AG20443 (cell line): ENCODE measurements around the gene MMEL1.
A peak's percentile ranks its signal among the peaks of the same experiment; 100 is the strongest.
"Not testable (repeated sequence)": the region's sequence is repeated elsewhere in the genome, so short reads cannot be mapped to it uniquely, and the experiment has no call there.

Experiments
- DNase-seq: peaks from one replicate; pipeline ENCODE4 v3.0.0; 2012; ENCODE audit warnings: low spot score, mixed read lengths

MMEL1 gene

DNA sequence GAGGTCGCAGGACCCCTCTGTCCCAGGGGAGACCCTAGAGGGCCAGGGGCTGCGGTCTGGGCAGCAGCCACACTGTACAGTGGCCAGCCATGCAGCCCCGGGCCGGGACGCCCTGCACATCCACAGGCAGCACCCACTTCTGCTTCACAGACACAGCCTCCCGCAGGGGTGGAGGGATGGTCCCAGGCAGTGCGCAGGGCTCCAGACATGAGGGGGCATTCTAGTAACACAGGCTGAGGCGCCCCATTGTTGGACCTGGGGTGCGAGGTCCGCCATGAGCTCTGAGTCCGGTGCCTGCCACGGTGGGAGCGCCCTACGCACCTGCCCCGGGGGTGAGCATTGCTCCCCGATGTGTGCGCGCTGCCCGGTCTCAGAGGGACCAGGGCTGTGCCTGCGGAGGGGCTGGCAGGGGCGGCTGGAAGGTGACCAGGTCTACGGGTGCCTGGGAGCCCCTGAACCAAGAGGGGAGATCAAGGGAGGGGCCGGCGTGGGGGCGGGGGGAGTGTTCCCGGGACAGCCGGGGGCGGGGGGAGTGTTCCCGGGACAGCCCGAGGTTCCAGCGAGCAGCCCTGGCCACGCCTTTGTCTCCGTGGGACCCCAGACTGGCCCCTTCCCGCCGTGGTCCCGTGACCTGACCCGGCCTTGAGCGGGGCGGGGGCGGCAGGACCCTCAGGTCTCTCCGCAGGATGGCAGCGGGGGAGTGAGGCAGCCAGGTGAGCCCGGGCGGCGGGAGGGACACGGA is 4.5 kb downstream of the MMEL1 start:
- no peak for DNase-seq

DNA sequence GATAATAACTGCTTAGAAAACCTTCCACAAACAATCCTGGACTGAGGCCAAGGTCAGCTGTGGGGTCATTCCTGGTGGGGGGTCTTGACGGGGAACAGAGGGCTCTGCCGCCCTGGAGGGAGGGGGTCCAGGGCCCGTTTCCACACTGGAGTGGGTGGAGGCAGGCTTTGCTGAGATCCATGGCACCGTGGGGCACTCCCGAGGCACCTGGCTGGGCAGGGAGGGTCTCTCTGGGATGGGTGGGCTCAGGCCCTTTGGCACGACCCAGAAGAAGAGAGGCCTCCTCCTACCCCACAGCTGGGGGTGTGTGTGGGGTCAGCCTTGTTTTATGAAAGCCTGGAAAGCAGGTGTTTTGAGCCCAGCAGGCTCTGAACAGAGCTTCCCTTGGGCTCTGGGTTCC is 5.1 kb downstream of the MMEL1 start:
- DNase-seq = no peak

DNA sequence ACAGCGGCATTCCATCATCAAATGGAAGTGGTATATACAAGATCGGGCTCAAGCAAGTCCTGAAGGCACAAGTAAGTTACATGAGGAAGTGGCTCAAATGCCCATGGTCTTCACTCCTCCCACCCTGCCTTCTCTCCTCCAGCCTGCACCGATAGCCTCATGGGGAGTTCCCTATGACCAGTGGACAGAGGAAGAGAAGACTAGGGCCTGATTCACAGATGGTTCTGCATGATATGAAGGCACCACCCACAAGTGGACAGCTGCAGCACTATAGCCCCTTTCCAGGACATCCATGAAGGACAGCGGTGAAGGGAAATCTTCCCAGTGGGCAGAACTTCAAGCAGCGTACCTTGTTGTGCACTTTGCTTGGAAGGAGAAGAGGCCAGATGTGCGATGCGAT is 7.1 kb downstream of the MMEL1 start:
- DNase-seq = not testable (repeated sequence)

DNA sequence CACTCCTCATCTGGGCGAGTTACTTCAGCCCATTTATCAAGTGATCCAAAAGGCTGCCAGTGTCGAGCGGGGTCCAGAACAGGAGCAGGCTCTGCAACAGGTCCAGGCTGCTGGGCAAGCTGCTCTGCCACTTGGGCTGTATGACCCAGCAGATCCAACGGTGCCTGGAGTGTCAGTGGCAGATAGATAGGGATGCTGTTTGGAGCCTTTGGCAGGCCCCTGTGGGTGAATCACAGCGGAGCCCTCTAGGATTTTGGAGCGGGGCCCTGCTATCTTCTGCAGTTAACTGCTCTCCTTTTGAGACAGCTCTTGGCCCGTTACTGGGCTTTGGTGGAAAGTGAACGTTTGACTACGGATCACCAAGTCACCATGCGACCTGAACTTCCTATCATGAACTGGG is 7.5 kb downstream of the MMEL1 start:
- no peak for DNase-seq

DNA sequence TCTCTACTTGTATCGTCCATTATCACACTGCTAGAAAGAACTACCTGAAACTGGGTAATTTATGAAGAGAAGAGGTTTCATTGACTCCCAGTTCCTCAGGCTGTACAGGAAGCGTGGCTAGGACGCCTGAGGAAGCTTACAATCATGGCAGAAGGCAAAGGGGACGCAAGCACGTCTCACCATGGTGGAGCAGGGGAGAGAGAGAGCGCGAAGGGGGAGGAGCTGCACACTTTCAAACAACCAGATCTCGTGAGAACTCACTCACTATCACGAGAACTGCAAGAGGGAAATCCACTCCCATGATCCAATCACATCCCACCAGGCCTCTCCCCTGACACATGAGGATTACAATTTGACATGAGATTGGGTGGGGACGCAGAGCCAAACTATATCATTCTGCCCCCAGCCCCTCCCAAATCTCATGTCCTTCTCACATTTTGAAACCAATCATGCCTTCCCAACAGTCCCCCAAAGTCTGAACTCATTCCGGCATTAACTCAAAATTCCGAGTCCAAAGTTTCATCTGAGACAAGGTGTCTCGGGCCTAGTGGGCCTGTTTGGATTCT is 8.0 kb downstream of the MMEL1 start:
- no peak for DNase-seq

DNA sequence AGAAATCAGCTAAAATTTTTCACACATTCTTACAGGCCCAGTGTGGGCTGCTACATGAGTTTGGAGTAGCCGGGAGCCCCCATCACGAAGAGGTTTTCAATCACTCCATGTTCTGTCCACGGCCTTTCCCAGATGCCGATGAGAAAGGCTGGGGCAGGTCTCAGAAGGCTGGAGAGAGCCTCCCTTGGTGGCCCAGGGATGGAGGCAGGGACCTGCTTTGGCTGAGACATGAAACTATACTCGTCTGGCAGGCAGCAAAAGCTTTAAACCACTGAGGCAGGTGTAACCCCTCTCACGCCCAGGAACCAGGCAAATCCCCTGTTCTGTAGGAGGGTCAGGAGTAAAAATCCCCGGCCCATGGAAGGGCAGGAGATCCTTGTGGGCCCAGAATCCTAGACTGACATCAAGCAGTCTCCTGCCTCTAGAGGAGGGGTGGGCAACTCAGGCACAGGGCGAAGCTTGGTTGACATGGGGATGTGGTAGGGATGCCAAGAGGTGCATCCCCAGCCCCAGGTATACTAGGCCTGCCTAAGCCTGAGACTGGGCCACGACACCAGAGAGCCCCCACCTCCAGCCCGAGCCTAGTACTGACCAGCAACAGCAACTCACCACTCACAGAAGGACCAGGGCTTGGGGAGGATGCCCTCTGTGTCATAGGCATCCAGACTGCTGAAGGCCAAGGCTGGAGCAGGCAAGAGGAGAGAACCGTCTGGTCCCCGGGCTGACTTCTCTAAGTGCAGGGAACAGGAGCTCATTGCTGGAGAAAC is 9.1 kb downstream of the MMEL1 start:
- DNase-seq = no peak

DNA sequence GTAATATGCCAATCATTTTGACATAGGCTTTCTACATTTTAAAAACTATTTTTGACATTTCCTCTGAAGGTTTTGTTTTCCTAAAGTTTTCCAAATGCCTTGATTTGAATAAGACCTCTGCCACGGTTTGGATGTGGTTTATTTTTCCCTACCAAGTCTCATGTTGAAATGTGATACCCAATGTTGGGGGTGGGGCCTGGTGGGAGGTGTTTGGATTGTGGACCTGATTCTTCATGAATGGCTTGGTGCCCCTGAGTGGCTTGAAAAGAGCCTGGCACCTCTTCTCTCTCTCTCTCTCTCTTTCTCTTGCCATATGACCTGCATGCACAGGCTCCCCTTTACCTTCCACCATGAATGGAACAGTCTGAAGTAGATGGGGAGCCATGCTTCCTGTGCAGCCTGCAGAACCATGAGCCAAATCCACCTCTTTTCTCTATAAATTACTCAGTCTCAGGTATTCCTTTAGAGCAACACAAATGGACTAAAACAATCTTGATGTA is 14.8 kb downstream of the MMEL1 start:
- DNase-seq = no peak

DNA sequence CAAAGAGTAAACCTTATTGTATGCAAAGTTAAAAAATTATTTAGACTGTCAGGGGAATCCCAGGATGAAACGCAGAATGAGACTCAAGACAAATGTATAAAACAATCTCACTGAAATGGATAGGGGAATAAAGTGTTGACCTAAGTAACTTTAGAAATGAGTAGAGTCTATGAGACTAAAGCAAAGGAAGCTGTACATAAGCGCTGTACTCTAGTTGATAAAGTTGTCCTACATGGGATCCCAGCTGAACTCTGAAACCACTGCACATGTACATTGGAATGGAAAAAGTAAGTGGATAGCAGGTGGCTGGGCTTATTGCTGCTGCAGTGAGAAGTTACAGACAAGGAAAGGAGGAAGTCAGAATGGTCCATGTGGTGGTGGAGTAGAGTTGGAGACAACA is 18.7 kb downstream of the MMEL1 start:
- DNase-seq = no peak

DNA sequence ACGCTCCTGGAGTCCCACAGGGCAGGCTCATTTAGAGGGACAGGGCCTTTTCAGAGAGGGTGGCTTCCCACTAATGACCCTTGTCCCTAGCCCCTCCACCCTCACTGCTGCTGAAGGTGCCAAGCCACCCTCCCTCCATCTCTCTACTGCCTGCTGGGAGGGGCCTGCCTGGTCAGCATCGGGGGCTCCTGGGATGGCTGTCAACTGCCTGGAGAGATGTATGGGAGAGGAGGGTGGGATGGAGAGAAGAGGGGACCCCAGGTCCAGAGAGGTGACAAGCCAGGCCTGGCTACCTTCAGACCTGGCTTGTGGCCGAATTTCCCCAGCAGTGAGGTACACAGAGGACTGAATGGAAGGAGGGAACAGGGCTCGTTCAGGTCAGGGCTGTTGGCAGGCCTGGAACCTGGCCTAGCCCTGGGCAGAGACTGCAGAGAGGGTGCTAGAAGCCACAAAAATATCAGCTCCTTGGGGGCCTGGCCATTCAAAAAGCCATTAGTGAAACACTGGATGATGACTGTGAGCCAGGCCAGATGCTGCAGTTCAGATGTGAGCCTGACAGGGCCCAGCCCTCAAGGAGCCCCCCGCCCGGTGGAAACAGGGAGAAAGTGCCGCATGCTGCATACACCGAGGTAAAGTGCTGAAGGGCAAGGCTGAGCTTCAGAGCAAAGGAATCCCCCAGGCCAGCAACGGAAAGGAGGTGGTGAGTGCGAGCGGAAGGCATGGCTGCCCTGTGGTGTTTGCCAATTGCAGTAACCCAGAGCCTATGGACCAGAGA is 20.0 kb downstream of the MMEL1 start:
- no peak for DNase-seq

DNA sequence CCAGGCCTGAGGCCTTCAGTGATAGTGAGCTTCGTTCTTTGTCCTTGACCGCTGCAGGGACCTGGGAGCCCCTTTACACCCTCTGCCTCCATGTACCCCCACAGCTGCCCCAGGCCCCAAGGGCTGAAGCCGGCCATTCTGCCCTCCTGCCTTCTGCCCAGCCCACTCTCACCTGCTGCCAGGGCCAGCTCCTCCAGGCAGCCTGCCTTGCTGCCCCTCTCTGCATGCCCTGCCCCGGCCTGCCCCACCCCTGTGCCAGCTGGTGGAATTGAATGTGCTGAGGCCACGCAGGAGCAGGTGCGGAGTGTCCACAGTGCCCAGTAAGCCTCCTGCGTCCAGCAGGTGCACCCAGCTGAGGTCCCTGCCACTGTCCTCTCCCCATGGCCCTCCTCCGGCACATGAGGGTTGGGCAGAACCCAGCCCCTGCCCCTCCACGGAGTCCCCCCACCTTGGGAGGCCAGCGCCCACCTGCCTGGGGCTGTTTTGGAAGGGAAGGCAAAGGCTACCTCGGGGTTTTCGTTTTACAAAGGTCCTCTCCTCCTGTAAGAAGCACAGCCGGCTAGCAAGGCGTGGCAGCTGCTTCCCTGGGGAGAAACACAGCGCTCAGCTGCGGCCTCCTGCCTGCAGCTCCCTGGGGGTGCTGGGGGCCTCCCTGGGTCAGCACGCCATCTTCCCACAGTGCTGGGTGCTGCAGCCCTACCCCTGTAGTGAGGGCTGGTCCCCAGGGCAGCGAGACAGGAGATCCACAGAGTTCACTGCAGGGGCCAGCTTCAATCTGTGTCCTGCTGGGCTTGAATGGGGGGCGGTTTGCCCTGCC is 21.0 kb downstream of the MMEL1 start:
- no peak for DNase-seq

DNA sequence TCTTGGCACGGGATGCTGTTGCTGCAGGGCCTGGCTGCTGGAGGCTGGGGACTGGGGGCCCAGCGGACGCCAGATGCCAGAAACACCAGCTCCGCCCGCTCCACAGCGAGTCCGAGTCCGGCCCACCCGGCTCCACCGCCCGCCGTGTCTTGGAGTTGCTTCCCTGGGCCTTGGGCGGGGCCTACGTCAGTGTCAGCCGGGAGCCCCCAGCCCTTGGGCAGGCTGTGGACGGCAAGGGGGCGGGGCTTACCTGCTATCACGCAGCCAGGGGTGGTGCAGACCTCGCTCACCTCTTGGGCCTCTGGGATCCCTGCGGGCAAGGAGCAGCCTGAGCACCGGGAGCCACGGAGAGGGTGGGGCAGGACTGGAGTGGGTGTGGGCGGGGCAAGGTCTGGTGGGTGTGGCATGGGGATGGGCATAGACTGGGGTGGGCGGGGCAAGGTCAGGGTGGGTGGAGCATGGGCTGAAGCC is 21.8 kb downstream of the MMEL1 start:
- peak; percentile 52 for DNase-seq

DNA sequence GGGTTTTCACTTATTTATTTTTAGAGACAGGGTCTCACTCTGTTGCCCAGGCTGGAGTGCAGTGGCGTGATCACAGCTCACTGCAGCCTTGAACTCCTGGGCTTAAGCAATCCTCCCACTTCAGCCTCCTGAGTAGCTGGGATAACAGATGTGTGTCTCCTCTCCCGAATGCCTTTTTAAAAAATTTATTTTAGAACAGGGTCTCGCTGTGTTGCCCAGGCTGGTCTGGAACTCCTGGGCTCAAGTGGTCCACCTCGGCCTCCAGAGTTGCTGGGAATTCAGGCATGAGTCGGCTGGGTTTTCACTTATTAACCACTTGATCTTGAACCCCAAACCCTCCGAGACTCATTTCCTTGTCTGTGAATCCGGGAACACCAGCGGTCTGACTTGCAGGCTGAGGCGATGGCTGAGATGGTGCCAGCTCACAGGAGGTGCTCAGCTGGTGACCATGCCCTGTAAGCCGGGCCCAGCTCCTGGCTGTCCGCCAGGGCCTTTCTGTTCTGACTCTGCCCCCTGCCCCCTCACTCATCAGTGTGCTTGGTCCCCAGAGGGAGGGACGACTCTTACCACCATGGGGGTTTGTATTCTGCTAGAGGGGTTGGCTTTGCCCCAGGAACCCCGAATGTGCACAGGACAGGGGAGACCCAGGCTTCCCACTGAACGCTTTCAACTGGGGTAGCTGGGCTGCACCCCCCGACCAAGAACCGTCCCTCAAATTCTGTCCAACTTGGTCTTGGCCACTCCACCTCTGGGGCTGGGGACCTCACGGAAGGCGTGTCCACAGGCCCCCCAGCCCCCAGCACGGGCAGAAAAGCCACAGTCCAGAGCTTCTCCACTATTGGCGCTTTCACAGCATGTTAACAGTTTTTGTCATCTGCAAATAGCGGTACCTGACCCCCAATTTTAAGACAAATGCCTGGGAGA is 22.5 kb downstream of the MMEL1 start:
- DNase-seq = no peak

DNA sequence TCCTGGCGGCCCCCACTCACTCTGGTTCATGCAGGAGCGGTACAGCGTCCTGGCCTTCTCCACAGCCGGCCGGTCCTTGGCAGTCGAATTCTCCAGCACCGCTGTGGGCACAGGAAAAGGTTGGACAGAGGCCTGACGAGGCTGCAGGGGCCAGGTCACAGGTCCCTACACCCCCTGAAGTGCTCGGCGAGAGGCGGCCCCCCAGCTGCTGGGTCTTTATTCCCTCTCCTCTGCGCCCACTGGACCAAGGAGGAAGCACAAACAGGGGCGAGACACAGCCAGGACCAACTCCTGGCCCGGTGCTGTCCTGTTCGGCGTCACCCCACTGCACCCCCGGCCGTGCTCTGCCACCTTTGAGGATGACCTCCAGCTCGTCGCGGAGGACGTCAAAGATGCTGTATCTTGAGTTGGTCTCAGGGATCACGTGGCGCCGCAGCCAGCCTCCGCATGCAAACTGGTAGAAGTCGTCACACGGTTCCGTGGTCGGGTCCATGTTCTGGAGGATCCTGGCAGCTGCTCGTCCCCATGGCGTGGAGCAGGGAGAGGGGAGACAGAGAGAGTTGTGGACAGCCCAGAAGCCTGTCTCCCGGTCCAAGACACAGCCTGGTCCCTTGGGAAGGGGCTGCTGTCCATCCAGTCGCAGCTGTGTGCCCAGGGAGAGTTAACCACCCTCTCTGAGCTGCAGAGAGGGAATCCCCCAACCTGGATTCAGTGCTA is 23.3 kb downstream of the MMEL1 start:
- no peak for DNase-seq

DNA sequence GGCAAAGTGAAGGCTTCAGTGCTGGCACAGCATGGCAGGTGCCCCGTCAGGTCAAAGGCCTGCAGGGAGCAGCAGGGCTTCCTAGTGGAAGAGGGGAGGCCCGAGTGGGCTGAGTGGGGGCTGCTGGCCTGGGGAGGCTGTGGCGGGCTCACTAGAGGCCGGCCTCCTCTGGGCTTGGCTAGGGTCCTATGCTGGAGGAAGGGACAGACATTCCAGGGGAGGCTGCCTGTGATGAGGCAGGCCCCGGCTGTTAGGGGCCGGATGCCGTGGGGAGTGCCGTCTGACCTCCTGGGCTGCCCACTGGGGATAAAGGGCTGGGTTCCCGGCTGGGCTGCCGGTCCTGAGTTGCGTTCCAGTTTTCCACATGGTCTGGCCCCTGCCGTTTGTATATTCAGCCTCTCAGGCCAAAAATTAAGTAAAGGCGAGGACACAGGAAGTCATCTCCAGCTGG is 25.1 kb downstream of the MMEL1 start:
- no peak for DNase-seq

DNA sequence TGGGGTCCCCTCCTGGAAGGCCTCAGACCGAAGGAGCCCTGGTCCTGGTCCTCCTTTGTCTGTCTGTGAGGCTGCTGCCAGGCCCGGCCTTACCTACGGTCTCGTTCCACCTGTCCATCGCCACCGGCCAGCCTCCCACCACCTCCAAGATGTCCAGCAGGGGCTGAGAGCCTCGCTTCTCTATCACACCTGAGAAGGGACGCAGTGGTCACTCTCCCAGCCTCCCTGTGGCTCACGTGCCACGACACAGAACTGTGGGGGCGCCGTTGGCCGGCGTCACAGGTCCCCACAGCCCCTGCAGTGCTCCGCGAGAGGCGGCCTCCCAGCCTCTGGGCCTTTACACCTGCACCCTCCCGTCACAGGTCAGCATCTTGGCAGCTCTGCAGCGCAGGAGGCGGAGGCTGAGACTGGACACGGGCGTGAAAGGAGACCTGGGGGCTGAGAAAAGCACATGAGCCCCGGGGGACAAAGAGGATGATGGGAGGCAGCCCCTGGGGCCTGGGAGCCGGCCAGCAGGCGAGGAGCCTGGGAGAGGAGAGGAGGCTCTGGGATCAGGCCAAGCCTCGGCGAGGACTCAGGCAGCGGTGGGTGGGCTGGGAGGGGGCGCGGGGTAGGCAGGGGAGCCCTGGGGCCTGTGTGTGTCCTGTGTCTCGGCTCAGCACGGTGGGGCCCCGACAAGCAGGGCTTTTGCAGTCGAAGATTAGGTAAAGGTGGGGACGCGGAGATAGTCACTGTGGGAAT is 25.8 kb downstream of the MMEL1 start:
- DNase-seq = no peak

DNA sequence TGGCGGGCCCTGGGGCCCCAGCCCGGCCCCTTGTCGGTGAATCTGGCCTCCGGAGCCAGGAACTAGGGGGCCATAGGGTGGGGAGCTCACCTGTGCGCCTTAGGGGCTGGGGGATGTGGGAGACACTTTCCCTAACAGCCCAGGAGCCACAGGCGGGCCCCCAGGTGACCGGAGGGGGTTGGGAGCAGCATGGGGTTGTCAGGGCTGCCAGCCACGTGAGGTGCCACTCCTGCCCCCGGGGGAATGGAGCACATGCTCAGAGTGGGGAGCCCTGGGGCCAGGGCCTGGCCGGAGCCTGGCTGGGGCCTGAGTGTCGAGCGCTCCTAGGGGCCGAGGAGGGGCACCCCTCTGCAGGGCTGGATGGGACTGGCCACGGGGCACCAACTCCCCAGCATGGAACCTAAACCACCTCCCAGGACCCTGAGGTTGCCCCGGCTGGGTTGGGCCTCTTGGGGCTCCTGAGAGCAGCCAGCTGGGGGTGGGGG is 26.4 kb downstream of the MMEL1 start:
- DNase-seq = no peak

DNA sequence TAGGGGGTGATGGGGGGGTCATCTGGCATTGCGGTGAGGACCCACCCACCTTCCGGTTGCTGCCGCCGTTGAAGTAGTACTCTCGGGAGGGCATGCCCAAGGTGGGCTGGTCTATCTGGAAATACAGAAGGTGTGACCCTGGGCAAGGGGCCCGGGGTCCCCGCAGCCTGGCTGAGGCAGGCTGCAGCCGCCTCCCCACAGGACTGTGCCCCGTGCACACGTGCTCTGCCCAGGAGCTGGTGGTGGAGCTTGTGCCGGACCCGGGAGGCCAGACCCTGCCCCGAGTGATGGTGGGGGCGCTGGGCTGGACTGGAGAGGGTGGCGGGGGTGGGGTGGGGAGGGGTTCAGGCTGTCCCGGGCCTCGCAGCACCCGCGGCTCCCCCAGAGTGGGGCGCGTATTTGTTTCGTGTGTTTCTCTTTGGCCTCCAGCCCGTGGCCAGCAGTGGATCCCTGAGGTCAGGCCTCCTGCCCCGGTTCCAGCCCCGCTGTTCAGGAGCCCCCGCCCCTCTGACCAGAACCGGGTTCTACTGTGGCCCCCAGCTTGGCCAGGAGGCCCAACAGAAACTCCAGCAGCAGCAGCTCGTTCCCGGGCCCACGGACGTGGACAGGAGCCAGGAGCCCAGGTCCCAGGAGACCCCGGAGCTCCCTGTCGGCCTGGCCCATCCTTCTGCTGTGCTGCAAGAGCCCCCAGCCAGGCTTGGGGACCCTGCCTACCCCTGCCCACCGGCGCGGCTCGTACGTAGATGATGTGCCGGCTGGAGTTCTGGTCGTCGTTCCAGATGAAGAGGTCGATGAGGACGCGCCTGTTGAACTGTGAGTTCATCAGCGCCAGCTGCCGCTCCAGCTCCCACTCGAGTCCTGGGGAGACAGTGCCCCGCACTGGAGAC is 27.1 kb downstream of the MMEL1 start:
- no peak for DNase-seq
